HepG2 (cell line): ENCODE measurements around the gene CAPZA2. TPM values are rescaled to one million over a fixed set of nuclear protein-coding genes. Genes with fewer than 3 reads are reported as not detected.
"Not testable (repeated sequence)": the region's sequence is repeated elsewhere in the genome, so short reads cannot be mapped to it uniquely, and the experiment has no call there.

ENCODE experiments used
- ATAC-seq: fragments of 200-7000 bp; cut with Tn5 transposase; 3 replicates; pipeline ENCODE4 v1.9.1; 2020; ENCODE audit warnings: mild to moderate bottlenecking, moderate library complexity
- BruUV-seq: library from RNA; stranded (reverse); fragments of 400-500 nt; replicated peaks from 2 replicates; lab custom pipeline; 2021; lab: Mats Ljungman, UMichigan
- CTCF ChIA-PET: fragments of 300-600 bp; formaldehyde crosslinking; extraction: SDS; loops from one replicate; lab custom pipeline; 2021; ENCODE audit warnings: low total read pairs, inconsistent platforms, low intra/inter-chr PET ratio; lab: Yijun Ruan, JAX
- POLR2A ChIA-PET: fragments of 350-600 bp; sonication (Branson Sonifier 250); formaldehyde crosslinking; loops from one replicate; lab custom pipeline; 2020; ENCODE audit warnings: antibody characterized with exemption, inconsistent platforms; lab: Yijun Ruan, JAX
- DNase-seq: peaks from one replicate; pipeline ENCODE4 v3.0.0-alpha.2; 2015; ENCODE audit warnings: low spot score
- FAIRE-seq: peaks from 3 replicates; lab custom pipeline; 2011; peaks lifted over from hg19 to GRCh38; lab: Jason Lieb, UNC
- H2AFZ ChIP-seq: one replicate; pipeline ENCODE4 v1.6.1; 2011; ENCODE audit warnings: low read length, inconsistent platforms
- H3K27ac ChIP-seq: fragments of 300-600 bp; 3 replicates; pipeline ENCODE4 v1.8.0; 2011; ENCODE audit warnings: mixed run types, mild to moderate bottlenecking, mixed read lengths, low read length, inconsistent platforms; ENCODE audit not compliant: insufficient read depth; ENCODE audit errors: extremely low read length
- H3K27me3 ChIP-seq, 2 experiments: fragments of 200-600 bp in 1 of 2; 2 replicates in 1 of 2; 3 replicates in 1 of 2; pipeline versions ENCODE4 v1.6.0 to v1.8.0; 2011; ENCODE audit warnings: low read length in 2 of 2, mild to moderate bottlenecking in 2 of 2, moderate library complexity in 2 of 2, inconsistent platforms in 1 of 2; ENCODE audit not compliant: insufficient read depth in 2 of 2, control insufficient read depth in 1 of 2
- H3K36me3 ChIP-seq, 2 experiments: fragments of 200-600 bp in 1 of 2; replicated peaks in 1 of 2; 2 replicates in 1 of 2; 3 replicates in 1 of 2; pipeline versions ENCODE4 v1.5.1 to v1.8.0; 2011; ENCODE audit warnings: low read length in 2 of 2, inconsistent platforms in 1 of 2; ENCODE audit not compliant: insufficient read depth in 2 of 2, control insufficient read depth in 1 of 2
- H3K4me1 ChIP-seq: 2 replicates; pipeline ENCODE4 v1.5.1; 2012; ENCODE audit warnings: low read length, inconsistent platforms; ENCODE audit not compliant: insufficient read depth
- H3K4me2 ChIP-seq: 2 replicates; pipeline ENCODE4 v1.6.0; 2011; ENCODE audit warnings: low read depth, low read length, inconsistent platforms
- H3K4me3 ChIP-seq, 3 experiments: fragments of 200-600 bp in 1 of 3; sonication (generic), shearing (Covaris generic) in 1 of 3; replicated peaks in 1 of 3; 2 replicates each; pipeline ENCODE4 v1.5.1; 2011 to 2016; ENCODE audit warnings: low read length in 3 of 3, inconsistent platforms in 2 of 3, low read depth in 2 of 3, mild to moderate bottlenecking in 2 of 3, control low read depth in 1 of 3, mixed read lengths in 1 of 3; ENCODE audit not compliant: insufficient read depth in 1 of 3
- H3K79me2 ChIP-seq: one replicate; pipeline ENCODE4 v1.6.1; 2011; ENCODE audit warnings: low read length, inconsistent platforms; ENCODE audit not compliant: insufficient read depth
- H3K9ac ChIP-seq: 2 replicates; pipeline ENCODE4 v1.6.0; 2011; ENCODE audit warnings: mild to moderate bottlenecking, low read depth, low read length, inconsistent platforms; ENCODE audit not compliant: insufficient read depth
- H3K9me3 ChIP-seq: 2 replicates; pipeline ENCODE4 v1.5.1; 2012; ENCODE audit warnings: mild to moderate bottlenecking, low read length
- H4K20me1 ChIP-seq: 2 replicates; pipeline ENCODE4 v1.6.0; 2011; ENCODE audit warnings: inconsistent platforms, mild to moderate bottlenecking, low read length, moderate library complexity; ENCODE audit not compliant: insufficient read depth
- HMG20B ChIP-seq: conservative IDR thresholded peaks from 2 replicates; pipeline ENCODE4 v1.6.1; 2016; ENCODE audit warnings: missing genetic modification reagents, missing compliant biosample characterization
- HNRNPK ChIP-seq: fragments of 200-400 bp; formaldehyde crosslinking; IDR thresholded peaks from 2 replicates; pipeline ENCODE4 v1.6.1; 2018; ENCODE audit warnings: low read length, low read depth, moderate library complexity, mild to moderate bottlenecking; ENCODE audit not compliant: poor library complexity, severe bottlenecking
- WGBS: methylation state at CpG from one replicate; pipeline ENCODE4 v1.1.6; 2017; ENCODE audit warnings: low lambda C conversion rate; 5-methylcytosine and 5-hydroxymethylcytosine counted together
- in situ Hi-C: cut with HindIII; loops from 2 replicates; pipeline ENCODE4 v1.10.0; 2017; ENCODE audit warnings: low pct_unique_long_range_greater_than_20kb; ENCODE audit not compliant: extremely low pct_ligation_motif_present
- intact Hi-C: fragments of 100-400 bp; cut with micrococcal nuclease; formaldehyde crosslinking; loops from one replicate; pipeline ENCODE4 v1.10.0; 2022; ENCODE audit not compliant: unreplicated experiment
- polyA plus RNA-seq, 8 experiments: library from polyadenylated mRNA; depleted of rRNA in 3 of 8; stranded (reverse) in 7 of 8; unstranded in 1 of 8; fragments of >200 nt; fragmentation: Illumina TruSeq in 4 of 8; extraction: Trizol in 4 of 8; gene quantifications; 2 replicates each; pipeline versions ENCODE4 v1.2.1 to v1.2.3, GENCODE V29; 2011 to 2016; ENCODE audit warnings: low read depth in 4 of 8, missing spikeins in 1 of 8, mixed read lengths in 1 of 8; ENCODE audit not compliant: insufficient read depth in 1 of 8
- total RNA-seq, 5 experiments: library from RNA; depleted of rRNA; stranded (reverse); fragments of >200 nt; fragmentation: Illumina TruSeq; extraction: Trizol; gene quantifications; 2 replicates each; pipeline ENCODE4 v1.2.3, GENCODE V29; 2016; ENCODE audit warnings: low read depth in 1 of 5
- TF ChIP-seq, protein P1 (sequence below): IDR thresholded peaks from 2 replicates; pipeline ENCODE4 v1.6.1; 2016

CAPZA2 gene
- total and polyA plus RNA-seq, 2 of the 13 experiments (the other 11 are each of a cell fraction or from before 2014, with no cell fraction given), result 38.4 to 199 TPM

DNA sequence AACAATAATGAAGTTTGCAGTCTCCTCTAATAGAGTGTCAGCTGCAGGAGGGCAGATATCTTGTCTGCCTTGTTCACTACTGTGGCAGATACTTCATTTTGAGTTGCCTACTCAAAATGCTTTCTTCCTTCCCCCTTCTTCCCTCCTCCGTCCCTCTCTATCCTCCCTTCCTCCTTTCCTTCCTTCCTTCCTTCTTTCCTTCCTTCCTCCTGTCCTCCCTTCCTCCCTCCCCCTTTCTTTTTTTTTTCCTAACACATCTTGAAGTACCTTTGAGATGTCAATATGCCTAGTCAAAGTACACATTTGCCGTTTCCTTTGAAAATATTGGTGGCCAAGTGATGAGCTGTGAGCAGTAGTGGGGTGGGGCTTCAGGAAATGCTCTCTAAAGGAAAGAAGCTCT, 72.2 kb downstream of the CAPZA2 start:
- ATAC-seq, result no peak
- Histone ChIP-seq H3K4me3 (no peak overlapping the region), H3K27me3 (peaks cover 0 to 4% of the 10 kb centered on the region in 2 experiments; a peak in 2 of 5 replicates), H3K9me3 (no peaks in the 10 kb centered on the region), H4K20me1 (no peaks in the 10 kb centered on the region), H3K4me2 (no peak overlapping the region), H2AFZ (no peak overlapping the region), H3K27ac (no peak overlapping the region), H3K79me2 (no peaks in the 10 kb centered on the region), H3K4me1 (peaks cover 43% of the 10 kb centered on the region), H3K9ac (no peak overlapping the region), H3K36me3 (no peaks in the 10 kb centered on the region)
- in situ Hi-C loops, result loop anchor here (5.0 kb wide), 1 partner anchor 183 kb away; no protein-coding TSS in a partner anchor
- ChIA-PET CTCF (no interaction called here), POLR2A (no interaction called here)
- TF ChIP-seq, protein P1, sequence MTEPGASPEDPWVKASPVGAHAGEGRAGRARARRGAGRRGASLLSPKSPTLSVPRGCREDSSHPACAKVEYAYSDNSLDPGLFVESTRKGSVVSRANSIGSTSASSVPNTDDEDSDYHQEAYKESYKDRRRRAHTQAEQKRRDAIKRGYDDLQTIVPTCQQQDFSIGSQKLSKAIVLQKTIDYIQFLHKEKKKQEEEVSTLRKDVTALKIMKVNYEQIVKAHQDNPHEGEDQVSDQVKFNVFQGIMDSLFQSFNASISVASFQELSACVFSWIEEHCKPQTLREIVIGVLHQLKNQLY, result no peak
- TF ChIP-seq HMG20B (CRISPR knock-in tag), result no peak
- TF ChIP-seq HNRNPK, result peak; percentile 31
- intact Hi-C loops, result loop anchor here (2.0 kb wide), 1 partner anchor 46 kb away; no protein-coding TSS in a partner anchor
- DNase-seq, result no peak
- WGBS, result 42% methylated on average over 2 of the region's 2 CpGs
- FAIRE-seq, result no peak
- BruUV-seq, result no TSS peak

DNA sequence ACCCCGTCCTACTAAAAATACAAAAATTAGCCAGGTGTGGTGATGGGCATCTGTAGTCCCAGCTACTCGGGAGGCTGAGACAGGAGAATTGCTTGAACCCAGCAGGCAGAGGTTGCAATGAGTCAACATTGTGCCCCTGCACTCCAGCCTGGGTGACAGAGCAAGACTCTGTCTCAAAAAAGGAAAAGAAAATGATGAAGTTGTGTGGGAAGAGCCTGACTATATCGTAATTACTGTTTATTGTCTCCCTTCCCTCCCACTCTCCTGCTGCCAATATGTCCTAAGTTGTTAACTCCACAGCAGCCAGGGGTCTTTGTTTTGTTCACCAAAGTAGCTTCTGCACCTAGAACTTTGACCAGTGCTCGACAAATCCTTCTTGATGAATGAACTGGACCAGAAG, 74.5 kb downstream of the CAPZA2 start:
- H3K36me3 ChIP-seq, H3K9me3 ChIP-seq, H2AFZ ChIP-seq, H3K27ac ChIP-seq, H3K9ac ChIP-seq, H3K27me3 ChIP-seq, FAIRE-seq, H4K20me1 ChIP-seq, POLR2A ChIA-PET, CTCF ChIA-PET, intact Hi-C loops, H3K4me2 ChIP-seq, DNase-seq, ATAC-seq, BruUV-seq, H3K4me3 ChIP-seq, in situ Hi-C loops, H3K79me2 ChIP-seq: not testable (repeated sequence)
- WGBS, result 34% methylated on average over 4 of the region's 4 CpGs
- H3K4me1 ChIP-seq, result peaks cover 35% of the 10 kb centered on the region
